Pancreas (tissue), 10 donors: ENCODE results near the gene HIBADH. TPM values are rescaled to one million over a fixed set of nuclear protein-coding genes. Genes with fewer than 3 reads are reported as not detected.

Experiments used
- ATAC-seq, 4 donors: fragments of 200-7000 bp; cut with Tn5 transposase; one replicate each; pipeline versions ENCODE4 v1.8.0 to v1.9.1; 2020; ENCODE audit warnings: mild to moderate bottlenecking in 4 of 4, moderate library complexity in 4 of 4
- DNase-seq, 6 donors: peaks; one replicate each; pipeline ENCODE4 v3.0.0-alpha.2; 2020
- FAIRE-seq: peaks from 2 replicates; lab custom pipeline; 2012; peaks lifted over from hg19 to GRCh38; lab: Jason Lieb, UNC
- H3K27ac ChIP-seq, 4 donors: fragments of 200-600 bp; sonication (generic); 1 replicate in 3 of 4; 2 replicates in 1 of 4; pipeline versions ENCODE4 v1.5.0 to v1.8.0; 2020
- H3K27me3 ChIP-seq, 4 donors: fragments of 200-600 bp; one replicate each; pipeline ENCODE4 v1.8.0; 2021
- H3K36me3 ChIP-seq, 3 donors: fragments of 200-600 bp; sonication (generic) in 1 of 3; one replicate each; pipeline versions ENCODE4 v1.5.0 to v1.8.0; 2020 to 2021
- H3K4me1 ChIP-seq, 3 donors: fragments of 200-600 bp; one replicate each; pipeline ENCODE4 v1.8.0; 2021
- H3K4me3 ChIP-seq, 4 donors: fragments of 200-600 bp; sonication (generic) in 2 of 4; one replicate each; pipeline versions ENCODE4 v1.5.0 to v1.8.0; 2020 to 2021
- H3K9me3 ChIP-seq, 4 donors: fragments of 200-600 bp; one replicate each; pipeline ENCODE4 v1.8.0; 2021
- whole genome bisulfite sequencing, 2 donors: extraction: QIAGEN DNeasy Blood & Tissue Kit; methylation state at CpG; one replicate each; pipeline ENCODE4 v1.1.7; 2013; 5-methylcytosine and 5-hydroxymethylcytosine counted together
- intact Hi-C, 3 donors: fragments of 100-400 bp; cut with DNase I; formaldehyde crosslinking; loops; one replicate each; pipeline versions ENCODE4 v1.11.1 to v1.14.2; 2022
- polyA plus RNA-seq, 2 donors: library from polyadenylated mRNA; stranded (reverse); fragments of 200-250 nt; gene quantifications; one replicate each; pipeline ENCODE4 v1.2.3, GENCODE V29; 2013
- total RNA-seq, 6 donors: library from RNA; stranded (reverse); fragmentation: NEBNext Ultra II Directional in 4 of 6; extraction: Animal tissue kit (Norgen Biotek cat#: 25700) in 4 of 6; gene quantifications; one replicate each; pipeline versions ENCODE4 v1.2.1 to v1.2.4, GENCODE V29; 2021 to 2023
- TF ChIP-seq, protein P1 (sequence below), 4 donors: fragments of 200-600 bp; sonication (generic) in 3 of 4; IDR thresholded peaks; one replicate each; pipeline versions ENCODE4 v1.5.0 to v1.8.0; 2021; ENCODE audit warnings: antibody characterized with exemption in 4 of 4
- donor health status: healthy with polysubstance abuse.
- donor health status: DM: no; HTN: no; CAD: no; lungs with moderate emphysema.
- donor health status: DM: no; HTN: no; CAD: no.
- donor health status: control.
- donor health status: control.
- donor health status: Bipolar disorder and iron deficiency.
- donor health status: DM: yes; HTN: yes; CAD: no.
- donor health status: DM: no; HTN: no; CAD: no.
- donor health status: DM: no; HTN: no; CAD: no.
- donor health status: DM: yes; HTN: yes; CAD: no.

Gene HIBADH
- total RNA-seq (10 to 100 TPM; 10.2 to 19.3 (median 14.2) TPM), polyA plus RNA-seq (10 to 100 TPM; 10.8 to 23.3 TPM)

DNA sequence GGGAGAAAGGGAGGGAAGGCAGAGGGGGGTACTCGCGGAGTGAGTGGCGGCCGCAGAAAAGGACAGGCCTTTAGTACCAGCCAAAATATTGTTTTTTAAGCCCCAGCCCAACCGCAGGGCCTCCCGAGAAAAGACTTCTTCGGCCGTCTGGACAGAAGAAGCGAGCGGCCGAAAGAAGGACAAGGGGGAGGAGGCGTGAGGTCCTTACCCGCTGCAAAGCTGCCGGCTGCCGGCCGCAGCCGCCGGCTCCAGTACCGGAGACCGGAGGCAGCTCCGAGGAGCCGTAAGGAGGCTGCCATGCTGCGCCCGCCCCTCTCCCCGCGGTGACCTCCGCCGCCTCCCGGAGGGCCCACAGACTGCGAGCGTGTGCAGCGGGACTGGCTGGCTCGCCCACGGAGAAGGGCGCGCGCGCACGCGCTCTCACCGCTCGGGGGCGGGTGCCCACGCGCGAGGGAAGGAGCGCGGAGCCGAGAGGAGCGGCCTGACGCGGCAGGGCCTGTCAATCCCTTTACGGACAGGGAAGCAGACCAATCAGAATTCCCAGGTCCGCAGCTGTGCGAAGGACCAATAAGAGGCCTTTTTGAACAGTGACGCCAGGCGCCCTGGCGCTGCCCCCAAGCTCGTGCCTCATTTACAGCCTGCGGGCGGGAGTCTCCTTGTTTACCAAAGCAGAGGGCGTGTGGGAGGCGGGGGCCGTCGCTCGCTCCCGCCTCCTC is at the start of gene HIBADH:
TSS of gene HIBADH (minus strand) at position 394 of the 716 bp plus-strand sequence. CDS start at position 299, 95 bp downstream.
- DNase-seq (peak; percentile 92 to 99 (median 99)), FAIRE-seq (no peak), ATAC-seq (peak; percentile 95 to 98 (median 96))
- Histone ChIP-seq H3K27ac (peak within 1 kb of the TSS; percentile 87 to 94 (median 90)), H3K9me3 (no peaks in the 10 kb centered on the region), H3K4me3 (peak within 1 kb of the TSS; percentile 71 to 87 (median 82)), H3K4me1 (peaks cover 0 to 4% (median 0%) of the 10 kb centered on the region in 3 donors), H3K27me3 (no peaks in the 10 kb centered on the region), H3K36me3 (no peaks in the 10 kb centered on the region)
- TF ChIP-seq, protein P1, sequence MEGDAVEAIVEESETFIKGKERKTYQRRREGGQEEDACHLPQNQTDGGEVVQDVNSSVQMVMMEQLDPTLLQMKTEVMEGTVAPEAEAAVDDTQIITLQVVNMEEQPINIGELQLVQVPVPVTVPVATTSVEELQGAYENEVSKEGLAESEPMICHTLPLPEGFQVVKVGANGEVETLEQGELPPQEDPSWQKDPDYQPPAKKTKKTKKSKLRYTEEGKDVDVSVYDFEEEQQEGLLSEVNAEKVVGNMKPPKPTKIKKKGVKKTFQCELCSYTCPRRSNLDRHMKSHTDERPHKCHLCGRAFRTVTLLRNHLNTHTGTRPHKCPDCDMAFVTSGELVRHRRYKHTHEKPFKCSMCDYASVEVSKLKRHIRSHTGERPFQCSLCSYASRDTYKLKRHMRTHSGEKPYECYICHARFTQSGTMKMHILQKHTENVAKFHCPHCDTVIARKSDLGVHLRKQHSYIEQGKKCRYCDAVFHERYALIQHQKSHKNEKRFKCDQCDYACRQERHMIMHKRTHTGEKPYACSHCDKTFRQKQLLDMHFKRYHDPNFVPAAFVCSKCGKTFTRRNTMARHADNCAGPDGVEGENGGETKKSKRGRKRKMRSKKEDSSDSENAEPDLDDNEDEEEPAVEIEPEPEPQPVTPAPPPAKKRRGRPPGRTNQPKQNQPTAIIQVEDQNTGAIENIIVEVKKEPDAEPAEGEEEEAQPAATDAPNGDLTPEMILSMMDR (IDR thresholded peaks at IDR 0.05): peak in 1 of 4 donors; percentile 14
- intact Hi-C loops: no loop called here
- 0% methylated on average over 59 to 67 of the region's 67 CpGs for WGBS, 2 donors

DNA sequence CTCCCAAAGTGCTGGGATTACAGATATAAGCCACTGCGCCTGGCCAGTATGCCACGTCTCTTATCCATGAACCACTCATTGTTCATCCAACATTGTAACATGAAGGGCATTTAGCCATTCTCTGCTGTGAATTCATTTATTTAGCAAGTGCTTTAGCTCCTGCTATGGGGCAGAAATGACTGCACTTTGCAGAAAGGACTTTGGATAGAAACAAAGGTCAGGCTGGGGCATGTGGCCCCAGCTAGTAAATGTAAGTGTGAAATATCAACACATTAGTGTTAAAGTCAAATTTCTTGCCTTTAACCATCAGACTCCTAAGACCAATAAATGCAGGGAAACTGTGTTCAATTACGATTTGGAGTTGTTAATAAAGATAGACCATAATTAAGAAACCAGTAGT is 49.5 kb upstream of the HIBADH start:
- no peak for DNase-seq
- no peak overlapping the region for H3K27ac ChIP-seq
- TF ChIP-seq, protein P1 (IDR thresholded peaks at IDR 0.05): no peak
- no peak for ATAC-seq
- intact Hi-C loops: no loop called here
- no peaks in the 10 kb centered on the region for H3K36me3 ChIP-seq
- no peak for FAIRE-seq
- H3K4me3 ChIP-seq: no peak overlapping the region
- no peaks in the 10 kb centered on the region for H3K4me1 ChIP-seq
- no peaks in the 10 kb centered on the region for H3K27me3 ChIP-seq
- H3K9me3 ChIP-seq: no peaks in the 10 kb centered on the region
- WGBS, 2 donors: 82 to 89% methylated on average over 3 of the region's 3 CpGs

DNA sequence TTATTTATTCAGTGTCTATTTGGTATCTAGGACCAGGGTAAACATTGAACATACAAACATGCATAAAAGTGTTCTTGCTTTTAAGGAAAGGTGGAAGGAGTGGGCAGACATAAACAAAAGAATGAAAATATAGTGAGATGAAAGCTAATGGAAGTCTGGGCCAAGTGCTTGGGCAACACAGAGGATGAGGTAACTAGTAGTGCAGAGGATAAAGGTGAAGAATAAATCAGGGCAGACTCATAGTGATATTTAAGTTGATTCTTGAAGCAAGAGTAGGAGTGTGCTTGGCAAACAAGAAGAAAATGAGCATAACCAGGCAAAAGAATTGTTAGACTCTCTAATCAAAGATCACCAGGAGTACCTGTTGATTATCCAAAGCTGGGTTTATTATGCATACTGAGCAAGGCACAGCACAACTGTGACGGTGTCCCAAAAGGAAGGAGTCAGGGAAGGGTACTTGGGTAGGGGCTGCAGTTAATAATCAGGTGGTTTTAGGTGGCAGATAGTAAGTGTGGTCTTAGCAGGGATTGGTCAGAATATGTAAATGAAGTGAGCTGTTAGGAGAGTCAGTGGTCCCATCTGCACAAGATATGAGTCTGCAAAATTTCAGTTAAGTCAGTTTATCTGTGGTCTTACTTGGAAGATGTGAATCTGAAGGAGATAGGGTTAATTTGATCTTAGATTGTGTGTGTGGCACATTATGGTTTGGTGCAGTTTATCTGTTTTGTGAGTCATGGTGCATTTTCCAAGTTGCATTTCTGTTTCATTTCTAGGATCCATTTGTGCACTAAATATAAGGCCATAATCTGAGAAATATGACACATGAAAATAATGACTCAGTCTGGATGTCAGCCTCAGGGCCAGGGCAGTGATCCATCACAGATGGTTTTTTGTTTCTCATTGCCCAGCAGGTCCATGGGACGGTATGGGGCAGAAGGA is 46.7 kb upstream of the HIBADH start:
- H3K27me3 ChIP-seq: no peaks in the 10 kb centered on the region
- TF ChIP-seq, protein P1 (IDR thresholded peaks at IDR 0.05): no peak
- ATAC-seq (peak in 2 of 4 donors; percentile 51 to 54), FAIRE-seq (no peak), DNase-seq (no peak)
- H3K9me3 ChIP-seq: no peaks in the 10 kb centered on the region
- H3K36me3 ChIP-seq: no peaks in the 10 kb centered on the region
- WGBS, 2 donors: 76 to 78% methylated on average over 2 of the region's 2 CpGs
- H3K27ac ChIP-seq: no peak overlapping the region
- intact Hi-C loops: no loop called here
- H3K4me3 ChIP-seq: no peak overlapping the region
- no peaks in the 10 kb centered on the region for H3K4me1 ChIP-seq

GRCh38 chr7:27708485-27708884 is 45.8 kb upstream of the HIBADH start:
- intact Hi-C loops: no loop called here
- Histone ChIP-seq H3K27me3 (no peaks in the 10 kb centered on the region), H3K36me3 (no peaks in the 10 kb centered on the region), H3K9me3 (no peaks in the 10 kb centered on the region), H3K4me3 (no peak overlapping the region), H3K4me1 (no peaks in the 10 kb centered on the region), H3K27ac (no peak overlapping the region)
- DNase-seq (no peak), FAIRE-seq (no peak), ATAC-seq (no peak)
- TF ChIP-seq, protein P1 (IDR thresholded peaks at IDR 0.05): no peak
- WGBS, 2 donors: 94 to 98% methylated on average over 6 of the region's 6 CpGs
